Measurements from ENCODE around the gene NOTCH2. TPM values are rescaled to one million over a fixed set of nuclear protein-coding genes. Genes with fewer than 3 reads are reported as not detected.
A peak's percentile ranks its signal among the peaks of the same experiment; 100 is the strongest.

The NOTCH2 gene
- total RNA-seq, 8 experiments from 2014 or later: 10.1 to 70.6 (median 28.8) TPM

- 82 to 100% (median 94%) methylated on average over 1 to 5 of the region's 5 CpGs; no CpG with 5 or more reads in 1 of the 10 experiments for WGBS, 10 experiments
- Histone ChIP-seq H3K27ac (no peak overlapping the region), H3K4me3 (no peak overlapping the region), H3K4me1 (replicated peaks in 1 of 2) (no peaks in the 10 kb centered on the region)
- no peak for ATAC-seq (replicated peaks in 6 of 8)
- in situ Hi-C loops (cut with MboI; ENCODE audit: low pct_unique_long_range_greater_than_20kb in 2 of 9, low sequenced_read_pairs in 9 of 9, unreplicated experiment in 9 of 9): no loop called here
Observed at GRCh38 chr1:119937198-119937597, 132.3 kb downstream of the NOTCH2 start.

- H3K4me1 ChIP-seq (replicated peaks in 1 of 2): no peaks in the 10 kb centered on the region
- in situ Hi-C loops (cut with MboI; ENCODE audit: low pct_unique_long_range_greater_than_20kb in 2 of 9, low sequenced_read_pairs in 9 of 9, unreplicated experiment in 9 of 9): no loop called here
- H3K27ac ChIP-seq: no peak overlapping the region
- 86 to 100% (median 93%) methylated on average over 2 of the region's 2 CpGs; no CpG with 5 or more reads in 4 of the 10 experiments for WGBS, 10 experiments
- H3K4me3 ChIP-seq: no peak overlapping the region
- no peak for ATAC-seq (replicated peaks in 6 of 8)
Observed at GRCh38 chr1:119935915-119936314, 133.5 kb downstream of the NOTCH2 start.

- no peak for ATAC-seq (replicated peaks in 6 of 8)
Observed at GRCh38 chr1:119935373-119935772, 134.1 kb downstream of the NOTCH2 start.

GRCh38 chr1:119933397-119933796 lies 136.1 kb downstream of the NOTCH2 start:
- H3K27ac ChIP-seq: no peak overlapping the region
- no peaks in the 10 kb centered on the region for H3K4me1 ChIP-seq (replicated peaks in 1 of 2)
- no peak for ATAC-seq (replicated peaks in 6 of 8)
- in situ Hi-C loops (cut with MboI; ENCODE audit: low pct_unique_long_range_greater_than_20kb in 2 of 9, low sequenced_read_pairs in 9 of 9, unreplicated experiment in 9 of 9): no loop called here
- no peak overlapping the region for H3K4me3 ChIP-seq

More at GRCh38 chr1:119935373-119935772, 134.1 kb downstream of the NOTCH2 start:
- Histone ChIP-seq H3K4me1 (replicated peaks in 1 of 2) (no peaks in the 10 kb centered on the region), H3K4me3 (no peak overlapping the region), H3K27ac (no peak overlapping the region)
- 50 to 100% (median 100%) methylated on average over 1 of the region's 1 CpG; no CpG with 5 or more reads in 3 of the 10 experiments for WGBS, 10 experiments
- in situ Hi-C loops (cut with MboI; ENCODE audit: low pct_unique_long_range_greater_than_20kb in 2 of 9, low sequenced_read_pairs in 9 of 9, unreplicated experiment in 9 of 9): no loop called here

- in situ Hi-C loops (cut with MboI; ENCODE audit: low pct_unique_long_range_greater_than_20kb in 2 of 9, low sequenced_read_pairs in 9 of 9, unreplicated experiment in 9 of 9): no loop called here
- Histone ChIP-seq H3K4me1 (replicated peaks in 1 of 2) (no peaks in the 10 kb centered on the region), H3K4me3 (no peak overlapping the region), H3K27ac (no peak overlapping the region)
- peak in 4 of 8 experiments; percentile 41 to 67 (median 53) for ATAC-seq (replicated peaks in 6 of 8)
- WGBS, 10 experiments: 75 to 100% (median 100%) methylated on average over 1 of the region's 1 CpG; no CpG with 5 or more reads in 2 of the 10 experiments
Observed at GRCh38 chr1:119929643-119930315, 139.7 kb downstream of the NOTCH2 start.

GRCh38 chr1:119926553-119926952 lies 142.9 kb downstream of the NOTCH2 start:
- Histone ChIP-seq H3K27ac (no peak overlapping the region), H3K4me3 (no peak overlapping the region), H3K4me1 (replicated peaks in 1 of 2) (no peaks in the 10 kb centered on the region)
- 92 to 100% (median 100%) methylated on average over 1 to 3 of the region's 3 CpGs; no CpG with 5 or more reads in 2 of the 10 experiments for WGBS, 10 experiments
- ATAC-seq (replicated peaks in 6 of 8): no peak
- in situ Hi-C loops (cut with MboI; ENCODE audit: low pct_unique_long_range_greater_than_20kb in 2 of 9, low sequenced_read_pairs in 9 of 9, unreplicated experiment in 9 of 9): no loop called here

GRCh38 chr1:119924948-119925898 lies 144.2 kb downstream of the NOTCH2 start:
- in situ Hi-C loops (cut with MboI; ENCODE audit: low pct_unique_long_range_greater_than_20kb in 2 of 9, low sequenced_read_pairs in 9 of 9, unreplicated experiment in 9 of 9): no loop called here
- 83 to 100% (median 90%) methylated on average over 1 to 16 of the region's 19 CpGs; no CpG with 5 or more reads in 1 of the 10 experiments for WGBS, 10 experiments
- Histone ChIP-seq H3K4me1 (replicated peaks in 1 of 2) (no peaks in the 10 kb centered on the region), H3K4me3 (no peak overlapping the region), H3K27ac (no peak overlapping the region)
- no peak for ATAC-seq (replicated peaks in 6 of 8)

- ATAC-seq (replicated peaks in 6 of 8): no peak
- in situ Hi-C loops (cut with MboI; ENCODE audit: low pct_unique_long_range_greater_than_20kb in 2 of 9, low sequenced_read_pairs in 9 of 9, unreplicated experiment in 9 of 9): no loop called here
- Histone ChIP-seq H3K27ac (no peak overlapping the region), H3K4me3 (no peak overlapping the region), H3K4me1 (replicated peaks in 1 of 2) (no peaks in the 10 kb centered on the region)
- WGBS, 10 experiments: 80 to 100% (median 93%) methylated on average over 1 to 7 of the region's 8 CpGs
Observed at GRCh38 chr1:119920104-119920968, 149.1 kb downstream of the NOTCH2 start.

- 67 to 100% (median 94%) methylated on average over 1 to 7 of the region's 7 CpGs; no CpG with 5 or more reads in 1 of the 10 experiments for WGBS, 10 experiments
- H3K4me1 ChIP-seq (replicated peaks in 1 of 2): no peaks in the 10 kb centered on the region
- in situ Hi-C loops (cut with MboI; ENCODE audit: low pct_unique_long_range_greater_than_20kb in 2 of 9, low sequenced_read_pairs in 9 of 9, unreplicated experiment in 9 of 9): no loop called here
- no peak for ATAC-seq (replicated peaks in 6 of 8)
- no peak overlapping the region for H3K27ac ChIP-seq
- H3K4me3 ChIP-seq: no peak overlapping the region
Observed at GRCh38 chr1:119919241-119919640, 150.2 kb downstream of the NOTCH2 start.

- Histone ChIP-seq H3K27ac (no peak overlapping the region), H3K4me3 (no peak overlapping the region), H3K4me1 (replicated peaks in 1 of 2) (no peaks in the 10 kb centered on the region)
- in situ Hi-C loops (cut with MboI; ENCODE audit: low pct_unique_long_range_greater_than_20kb in 2 of 9, low sequenced_read_pairs in 9 of 9, unreplicated experiment in 9 of 9): no loop called here
- WGBS, 10 experiments: 93 to 100% (median 100%) methylated on average over 1 to 7 of the region's 7 CpGs
- ATAC-seq (replicated peaks in 6 of 8): no peak
Observed at GRCh38 chr1:119918301-119918700, 151.2 kb downstream of the NOTCH2 start.

GRCh38 chr1:119917304-119918055 lies 152.0 kb downstream of the NOTCH2 start:
- no peaks in the 10 kb centered on the region for H3K4me1 ChIP-seq (replicated peaks in 1 of 2)
- no peak for ATAC-seq (replicated peaks in 6 of 8)
- in situ Hi-C loops (cut with MboI; ENCODE audit: low pct_unique_long_range_greater_than_20kb in 2 of 9, low sequenced_read_pairs in 9 of 9, unreplicated experiment in 9 of 9): no loop called here
- no peak overlapping the region for H3K4me3 ChIP-seq
- 88 to 100% (median 91%) methylated on average over 2 to 5 of the region's 5 CpGs for WGBS, 10 experiments
- H3K27ac ChIP-seq: no peak overlapping the region

GRCh38 chr1:119915517-119915916 lies 153.9 kb downstream of the NOTCH2 start:
- H3K4me1 ChIP-seq (replicated peaks in 1 of 2): no peaks in the 10 kb centered on the region
- WGBS, 10 experiments: 92 to 100% (median 99%) methylated on average over 1 to 6 of the region's 6 CpGs; no CpG with 5 or more reads in 6 of the 10 experiments
- in situ Hi-C loops (cut with MboI; ENCODE audit: low pct_unique_long_range_greater_than_20kb in 2 of 9, low sequenced_read_pairs in 9 of 9, unreplicated experiment in 9 of 9): no loop called here
- ATAC-seq (replicated peaks in 6 of 8): no peak
- H3K4me3 ChIP-seq: no peak overlapping the region
- no peak overlapping the region for H3K27ac ChIP-seq
